ENCODE results near the gene ABCB10. TPM values are rescaled to one million over a fixed set of nuclear protein-coding genes. Genes with fewer than 3 reads are reported as not detected.

Gene ABCB10
- polyA plus RNA-seq, 1 donor (not counting 4 experiments of a cell fraction or from before 2014, with no cell fraction given), result 14.3 TPM

- no peak overlapping the region for H3K27ac ChIP-seq (ENCODE audit: control insufficient read depth, insufficient read depth, low read length)
- no peak for TF ChIP-seq EZH2 (IDR thresholded peaks at IDR 0.05; ENCODE audit: low read length)
- TF ChIP-seq, protein P1, sequence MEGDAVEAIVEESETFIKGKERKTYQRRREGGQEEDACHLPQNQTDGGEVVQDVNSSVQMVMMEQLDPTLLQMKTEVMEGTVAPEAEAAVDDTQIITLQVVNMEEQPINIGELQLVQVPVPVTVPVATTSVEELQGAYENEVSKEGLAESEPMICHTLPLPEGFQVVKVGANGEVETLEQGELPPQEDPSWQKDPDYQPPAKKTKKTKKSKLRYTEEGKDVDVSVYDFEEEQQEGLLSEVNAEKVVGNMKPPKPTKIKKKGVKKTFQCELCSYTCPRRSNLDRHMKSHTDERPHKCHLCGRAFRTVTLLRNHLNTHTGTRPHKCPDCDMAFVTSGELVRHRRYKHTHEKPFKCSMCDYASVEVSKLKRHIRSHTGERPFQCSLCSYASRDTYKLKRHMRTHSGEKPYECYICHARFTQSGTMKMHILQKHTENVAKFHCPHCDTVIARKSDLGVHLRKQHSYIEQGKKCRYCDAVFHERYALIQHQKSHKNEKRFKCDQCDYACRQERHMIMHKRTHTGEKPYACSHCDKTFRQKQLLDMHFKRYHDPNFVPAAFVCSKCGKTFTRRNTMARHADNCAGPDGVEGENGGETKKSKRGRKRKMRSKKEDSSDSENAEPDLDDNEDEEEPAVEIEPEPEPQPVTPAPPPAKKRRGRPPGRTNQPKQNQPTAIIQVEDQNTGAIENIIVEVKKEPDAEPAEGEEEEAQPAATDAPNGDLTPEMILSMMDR (optimal IDR thresholded peaks at IDR 0.05 in 1 of 3, IDR thresholded peaks at IDR 0.05 in 1 of 3, conservative IDR thresholded peaks at IDR 0.05 in 1 of 3; ENCODE audit: extremely low read depth in 1 of 3, insufficient read depth in 2 of 3, low read length in 3 of 3), result no peak
- FAIRE-seq (no peak), DNase-seq (ENCODE audit: low read depth, low spot score) (no peak)
- H2AFZ ChIP-seq (ENCODE audit: control insufficient read depth, low read length), result no peak overlapping the region
- H3K79me2 ChIP-seq (ENCODE audit: control insufficient read depth, insufficient read depth, low read length), result peaks cover 12% of the 10 kb centered on the region
- dilution Hi-C loops (cut with MboI; ENCODE audit: extremely low pct_ligation_motif_present, low sequenced_read_pairs), result no loop called here
- H3K4me1 ChIP-seq (ENCODE audit: control insufficient read depth, extremely low read depth, insufficient read depth, low read length), result no peaks in the 10 kb centered on the region
- H3K36me3 ChIP-seq (ENCODE audit: control insufficient read depth in 2 of 2, extremely low read depth in 1 of 2, insufficient read depth in 2 of 2, low read length in 2 of 2), result peaks cover 13% of the 10 kb centered on the region in 2 experiments
- H4K20me1 ChIP-seq (ENCODE audit: control insufficient read depth, extremely low read depth, insufficient read depth, low read length), result peaks cover 2% of the 10 kb centered on the region
- no peaks in the 10 kb centered on the region for H3K9me3 ChIP-seq (ENCODE audit: control insufficient read depth, low read depth, low read length)
- no peaks in the 10 kb centered on the region for H3K27me3 ChIP-seq (ENCODE audit: control insufficient read depth, extremely low read depth, insufficient read depth, low read length)
- H3K9me1 ChIP-seq (ENCODE audit: control insufficient read depth, extremely low read depth, insufficient read depth, low read length), result no peaks in the 10 kb centered on the region
- no peak overlapping the region for H3K4me2 ChIP-seq (ENCODE audit: control insufficient read depth, extremely low read depth, insufficient read depth, low read depth, low read length)
- H3K4me3 ChIP-seq (ENCODE audit: control insufficient read depth in 2 of 3, extremely low read depth in 1 of 3, insufficient read depth in 2 of 3, low read depth in 1 of 3, low read length in 3 of 3), result no peak overlapping the region
- no peak overlapping the region for H3K9ac ChIP-seq (ENCODE audit: control insufficient read depth, extremely low read depth, insufficient read depth, low read length)
Measured at GRCh38 chr1:229594227-229595008, 35.9 kb upstream of the ABCB10 start.

- Histone ChIP-seq H3K4me3 (ENCODE audit: control insufficient read depth in 2 of 3, extremely low read depth in 1 of 3, insufficient read depth in 2 of 3, low read depth in 1 of 3, low read length in 3 of 3) (no peak overlapping the region), H3K27ac (ENCODE audit: control insufficient read depth, insufficient read depth, low read length) (no peak overlapping the region), H4K20me1 (ENCODE audit: control insufficient read depth, extremely low read depth, insufficient read depth, low read length) (peaks cover 2% of the 10 kb centered on the region), H3K79me2 (ENCODE audit: control insufficient read depth, insufficient read depth, low read length) (peaks cover 8% of the 10 kb centered on the region), H3K36me3 (ENCODE audit: control insufficient read depth in 2 of 2, extremely low read depth in 1 of 2, insufficient read depth in 2 of 2, low read length in 2 of 2) (peaks cover 13% of the 10 kb centered on the region in 2 experiments), H2AFZ (ENCODE audit: control insufficient read depth, low read length) (no peak overlapping the region), H3K9me3 (ENCODE audit: control insufficient read depth, low read depth, low read length) (no peaks in the 10 kb centered on the region), H3K4me1 (ENCODE audit: control insufficient read depth, extremely low read depth, insufficient read depth, low read length) (no peaks in the 10 kb centered on the region), H3K4me2 (ENCODE audit: control insufficient read depth, extremely low read depth, insufficient read depth, low read depth, low read length) (no peak overlapping the region), H3K27me3 (ENCODE audit: control insufficient read depth, extremely low read depth, insufficient read depth, low read length) (no peaks in the 10 kb centered on the region), H3K9ac (ENCODE audit: control insufficient read depth, extremely low read depth, insufficient read depth, low read length) (no peak overlapping the region), H3K9me1 (ENCODE audit: control insufficient read depth, extremely low read depth, insufficient read depth, low read length) (no peaks in the 10 kb centered on the region)
- FAIRE-seq (no peak), DNase-seq (ENCODE audit: low read depth, low spot score) (no peak)
- TF ChIP-seq, protein P1 (optimal IDR thresholded peaks at IDR 0.05 in 1 of 3, IDR thresholded peaks at IDR 0.05 in 1 of 3, conservative IDR thresholded peaks at IDR 0.05 in 1 of 3; ENCODE audit: extremely low read depth in 1 of 3, insufficient read depth in 2 of 3, low read length in 3 of 3), result no peak
- TF ChIP-seq EZH2 (IDR thresholded peaks at IDR 0.05; ENCODE audit: low read length), result no peak
- dilution Hi-C loops (cut with MboI; ENCODE audit: extremely low pct_ligation_motif_present, low sequenced_read_pairs), result no loop called here
Measured at GRCh38 chr1:229593800-229594199, 35.3 kb upstream of the ABCB10 start.

Data from keratinocyte (primary cell).